ENCODE results near the gene CASQ1.

Gene CASQ1

GRCh38 chr1:160226623-160227022, 36.2 kb downstream of the CASQ1 start:
- no peak for DNase-seq (ENCODE audit: low read depth)

GRCh38 chr1:160227034-160227433, 36.7 kb downstream of the CASQ1 start:
- DNase-seq (ENCODE audit: low read depth) = no peak

GRCh38 chr1:160227561-160227960, 37.2 kb downstream of the CASQ1 start:
- no peak for DNase-seq (ENCODE audit: low read depth)

GRCh38 chr1:160228431-160228830, 38.1 kb downstream of the CASQ1 start:
- DNase-seq (ENCODE audit: low read depth) = no peak

GRCh38 chr1:160232911-160233310, 42.5 kb downstream of the CASQ1 start:
- no peak for DNase-seq (ENCODE audit: low read depth)

- no peak for DNase-seq (ENCODE audit: low read depth)
Measured at GRCh38 chr1:160236806-160237205, 46.4 kb downstream of the CASQ1 start.

GRCh38 chr1:160237558-160237957, 47.2 kb downstream of the CASQ1 start:
- DNase-seq (ENCODE audit: low read depth) = no peak

GRCh38 chr1:160238408-160238807, 48.0 kb downstream of the CASQ1 start:
- no peak for DNase-seq (ENCODE audit: low read depth)

GRCh38 chr1:160239582-160240299, 49.4 kb downstream of the CASQ1 start:
- no peak for DNase-seq (ENCODE audit: low read depth)

GRCh38 chr1:160243767-160244166, 53.4 kb downstream of the CASQ1 start:
- DNase-seq (ENCODE audit: low read depth) = no peak

GRCh38 chr1:160244209-160244608, 53.8 kb downstream of the CASQ1 start:
- DNase-seq (ENCODE audit: low read depth) = no peak

GRCh38 chr1:160245434-160245833, 55.1 kb downstream of the CASQ1 start:
- no peak for DNase-seq (ENCODE audit: low read depth)

GRCh38 chr1:160247053-160247452, 56.7 kb downstream of the CASQ1 start:
- DNase-seq (ENCODE audit: low read depth) = no peak

- no peak for DNase-seq (ENCODE audit: low read depth)
Measured at GRCh38 chr1:160251011-160251410, 60.6 kb downstream of the CASQ1 start.
